HG02623 (cell line): Measurements from ENCODE around the gene CEP164.
"Not testable (repeated sequence)": the region's sequence is repeated elsewhere in the genome, so short reads cannot be mapped to it uniquely, and the experiment has no call there.

Experiments
- ATAC-seq: cut with Tn5 transposase; IDR thresholded peaks from one replicate; pipeline ENCODE4 v1.9.1; 2021; ENCODE audit warnings: moderate library complexity; ENCODE audit not compliant: unreplicated experiment

The CEP164 gene

DNA sequence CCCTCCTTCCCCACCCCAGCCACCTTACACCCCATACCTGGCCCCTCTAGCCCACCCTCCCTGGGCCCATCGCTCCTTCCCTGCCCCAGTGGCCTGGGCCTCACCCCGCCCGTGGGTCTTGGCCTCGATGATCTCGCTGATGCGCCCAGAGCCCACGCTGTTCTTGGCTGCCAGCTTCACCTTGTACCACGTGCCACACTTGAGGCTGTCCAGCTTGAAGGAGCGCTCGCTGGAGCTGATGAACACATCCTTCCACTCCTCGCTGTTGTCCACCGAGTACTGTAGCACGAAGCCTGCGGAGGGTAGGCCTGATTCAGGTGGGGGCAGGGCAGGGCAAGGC is 110.1 kb downstream of the CEP164 start:
- ATAC-seq: no peak

DNA sequence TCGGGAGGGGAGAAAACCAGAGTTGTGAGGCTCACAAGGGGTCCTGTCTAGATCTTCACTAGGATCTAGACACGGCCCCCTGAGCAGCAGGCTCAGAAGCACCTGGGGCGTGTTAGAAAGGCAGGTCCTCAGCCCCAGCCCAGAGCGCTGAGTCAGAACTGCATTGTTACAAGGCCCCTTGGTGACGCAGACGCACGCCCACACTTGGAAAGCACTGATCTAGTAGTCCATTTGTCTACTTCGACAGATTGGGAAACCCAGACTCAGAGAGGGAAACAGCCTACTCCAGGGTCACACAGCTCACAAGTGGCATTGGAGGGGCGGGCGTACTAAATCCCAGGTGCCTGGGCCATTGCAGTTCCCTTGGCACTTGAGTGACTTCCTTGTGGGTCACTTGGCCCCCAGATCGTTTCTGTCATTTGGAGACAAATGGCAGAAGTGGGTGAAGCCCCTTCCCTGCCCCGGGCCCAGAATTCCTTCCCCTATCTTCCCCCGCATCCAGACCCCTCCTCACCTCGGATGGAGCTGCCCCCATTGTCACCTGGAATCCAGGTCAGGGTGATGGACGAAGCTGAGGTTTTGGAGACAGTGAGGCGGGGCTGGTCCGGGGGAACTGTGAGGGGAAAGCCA is 110.8 kb downstream of the CEP164 start:
- ATAC-seq: no peak

DNA sequence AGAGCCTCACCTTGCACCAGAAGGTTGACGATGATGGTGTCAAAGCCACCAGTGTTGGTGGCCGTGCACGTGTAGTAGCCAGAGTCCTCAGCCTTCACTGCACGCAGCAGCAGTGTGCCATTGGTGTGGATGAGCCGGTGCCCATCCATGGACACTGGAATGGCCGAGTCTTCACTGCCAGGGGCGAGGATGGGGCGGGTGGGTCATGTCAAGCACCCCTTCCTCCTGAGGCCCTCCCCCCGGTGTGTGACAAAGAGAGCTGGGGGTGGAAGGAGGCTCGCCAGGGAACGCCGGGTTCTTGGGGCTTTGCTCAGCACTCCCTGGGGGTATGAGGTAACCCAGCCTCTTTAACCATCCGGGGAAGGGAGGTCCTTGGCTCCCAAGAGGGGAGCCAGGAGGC is 111.6 kb downstream of the CEP164 start:
- no peak for ATAC-seq

DNA sequence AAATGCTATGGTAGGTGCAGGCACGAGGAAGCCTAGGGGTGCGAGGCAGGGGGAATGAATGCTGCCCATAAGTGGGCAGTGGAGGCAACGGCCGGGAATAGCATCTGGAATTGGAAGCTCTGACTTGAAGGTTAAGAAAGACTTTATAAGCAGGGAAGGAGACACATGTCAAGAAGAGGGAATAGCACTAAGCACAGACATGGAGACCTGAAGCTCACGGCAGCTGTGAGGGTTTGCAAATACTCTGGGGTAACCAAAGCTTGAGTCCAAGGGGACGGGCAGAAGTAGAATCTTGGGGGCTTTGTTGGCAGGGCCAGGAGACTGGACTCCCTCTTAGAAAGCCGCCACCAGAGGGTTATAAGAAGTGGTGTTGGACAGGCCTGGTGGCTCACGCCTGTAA is 112.6 kb downstream of the CEP164 start:
- ATAC-seq: no peak

DNA sequence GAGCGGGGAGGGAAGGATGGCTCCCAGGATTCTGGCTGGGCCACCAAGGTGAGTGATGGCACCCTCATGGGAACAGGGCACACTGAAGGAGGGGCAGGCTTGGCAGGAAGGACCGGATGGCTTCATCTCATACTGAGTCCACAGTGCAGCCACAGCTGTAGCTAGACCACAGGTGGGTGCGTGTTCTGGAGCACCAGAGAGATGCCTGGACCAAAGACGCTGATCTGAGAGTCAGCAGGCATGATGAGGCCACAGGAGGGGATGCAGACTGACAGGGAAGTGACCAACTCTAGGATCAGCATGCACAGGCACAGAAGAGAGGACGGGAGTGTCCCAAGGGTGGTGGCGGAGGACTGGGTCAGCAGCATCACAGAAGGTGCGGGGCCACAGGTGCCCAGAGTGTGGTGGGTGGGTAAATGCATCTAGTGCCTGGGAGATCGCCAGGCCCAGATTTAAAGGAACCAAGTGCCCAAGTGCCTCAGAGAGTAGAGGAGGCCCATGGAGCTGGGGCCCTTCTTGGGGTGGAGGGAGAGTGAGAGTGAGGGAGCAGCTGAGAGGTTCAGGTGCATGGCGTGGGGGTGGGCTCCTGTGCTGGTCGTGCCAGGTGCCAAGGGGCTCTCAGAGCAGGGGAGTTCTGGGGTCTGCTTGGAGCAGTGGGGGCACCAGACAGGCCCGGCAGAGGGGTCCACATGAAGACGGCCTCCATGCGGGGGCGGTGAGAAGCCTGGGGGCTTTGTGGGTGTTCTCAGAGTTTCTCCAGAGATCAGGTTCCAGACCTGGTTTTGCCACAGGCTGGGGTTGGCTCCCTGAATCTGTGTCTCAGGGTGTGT is 113.7 kb downstream of the CEP164 start:
- no peak for ATAC-seq

DNA sequence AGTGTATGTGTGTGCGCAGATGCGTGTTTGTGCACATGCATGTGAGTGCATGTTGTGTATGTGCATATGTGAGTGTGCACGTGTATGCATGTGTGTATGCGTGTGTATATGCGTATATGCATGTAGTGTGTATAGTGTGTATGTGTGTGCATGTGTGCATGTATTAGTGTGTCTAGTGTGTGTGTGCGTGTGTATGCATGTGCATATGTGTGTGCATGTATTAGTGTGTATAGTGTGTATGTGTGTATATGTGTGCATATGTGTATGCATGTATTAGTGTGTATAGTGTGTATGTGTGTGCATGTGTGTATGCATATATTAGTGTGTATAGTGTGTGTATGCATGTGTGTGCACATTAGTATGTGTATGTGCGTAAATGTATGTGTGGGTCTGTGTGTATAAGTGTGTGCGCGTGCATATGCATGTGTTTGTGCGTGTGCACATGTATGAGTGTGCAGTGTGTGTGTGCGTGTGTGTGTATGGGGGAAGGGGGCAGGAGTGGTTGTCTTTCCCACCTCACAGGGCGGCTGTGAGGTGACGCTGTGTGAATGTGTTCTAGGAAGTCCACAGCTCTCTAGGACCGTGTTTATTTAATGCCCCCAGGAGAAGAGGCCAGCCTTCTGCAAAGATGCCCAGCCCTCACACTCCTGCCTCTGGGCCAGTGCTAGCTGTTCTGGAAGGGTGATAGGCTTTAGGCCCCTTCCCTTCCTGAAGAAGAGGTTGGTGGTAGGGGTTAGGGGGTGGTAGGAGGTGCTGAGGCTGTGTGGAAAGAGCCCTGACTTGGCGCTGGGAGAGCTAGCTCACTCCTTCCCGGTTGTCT is 114.6 kb downstream of the CEP164 start:
- no peak for ATAC-seq

DNA sequence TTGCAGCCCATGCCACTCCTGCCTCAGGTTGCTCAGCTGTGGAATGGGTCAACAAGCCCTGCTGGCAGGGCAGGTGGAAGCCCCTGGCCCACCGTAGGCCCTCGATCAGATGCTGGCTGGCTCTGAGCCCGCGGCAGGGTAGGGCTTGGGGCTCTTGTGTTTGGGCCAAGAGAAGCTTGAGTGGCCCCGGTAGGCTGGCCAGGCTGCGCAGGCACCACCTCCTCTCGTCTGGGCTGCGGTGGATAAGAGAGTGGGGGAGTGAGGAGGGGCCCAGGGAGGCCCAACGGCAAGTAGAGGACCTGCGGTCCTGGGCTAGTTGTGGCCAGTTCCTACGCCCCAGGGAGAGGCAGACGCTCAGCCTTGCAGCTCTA is 115.2 kb downstream of the CEP164 start:
- no peak for ATAC-seq

DNA sequence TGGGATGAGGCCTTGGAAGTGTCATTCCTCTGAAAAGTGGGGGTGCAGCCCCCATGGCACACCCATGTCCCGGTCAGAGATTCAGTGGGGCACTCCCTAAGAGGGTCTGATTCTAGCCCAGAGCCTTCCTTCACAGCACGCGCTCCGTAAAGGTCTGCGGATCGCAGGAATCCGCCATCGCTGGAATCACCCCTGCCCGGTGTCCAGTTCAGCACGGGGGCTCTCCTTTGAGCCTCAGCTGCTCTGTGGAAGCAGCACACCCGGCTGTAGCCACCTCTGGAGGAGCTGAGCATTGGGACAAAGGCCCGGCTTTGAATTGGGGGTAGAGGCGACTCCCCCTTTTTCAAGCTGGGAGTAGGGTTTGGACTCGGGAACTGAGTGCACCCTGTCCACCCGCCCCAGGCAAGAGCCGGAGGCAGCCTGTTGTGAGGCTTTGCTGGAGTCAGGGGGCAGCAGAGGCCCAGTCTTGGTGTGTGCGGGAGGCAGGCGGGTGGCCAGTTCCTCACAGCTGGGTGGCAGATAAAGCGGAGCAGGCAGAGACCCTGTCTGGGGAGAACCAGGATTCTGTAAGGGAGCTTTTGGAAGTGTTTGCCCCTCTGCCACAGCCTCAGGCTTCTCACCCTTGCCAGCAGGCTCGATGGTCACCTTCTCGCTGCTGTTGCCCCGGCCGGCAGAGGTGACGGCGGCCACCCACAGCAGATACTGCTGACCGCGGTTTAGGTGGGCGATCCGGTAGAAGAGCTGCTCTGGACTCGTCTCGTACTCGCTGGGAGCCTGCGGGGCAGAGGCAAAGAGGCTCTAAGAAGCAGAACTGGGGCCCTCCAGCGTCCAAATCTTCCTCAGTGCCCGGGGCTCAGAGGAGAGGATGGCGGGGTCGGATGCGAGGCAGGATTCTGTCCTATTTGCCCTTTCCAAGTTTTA is 115.9 kb downstream of the CEP164 start:
- ATAC-seq: no peak

DNA sequence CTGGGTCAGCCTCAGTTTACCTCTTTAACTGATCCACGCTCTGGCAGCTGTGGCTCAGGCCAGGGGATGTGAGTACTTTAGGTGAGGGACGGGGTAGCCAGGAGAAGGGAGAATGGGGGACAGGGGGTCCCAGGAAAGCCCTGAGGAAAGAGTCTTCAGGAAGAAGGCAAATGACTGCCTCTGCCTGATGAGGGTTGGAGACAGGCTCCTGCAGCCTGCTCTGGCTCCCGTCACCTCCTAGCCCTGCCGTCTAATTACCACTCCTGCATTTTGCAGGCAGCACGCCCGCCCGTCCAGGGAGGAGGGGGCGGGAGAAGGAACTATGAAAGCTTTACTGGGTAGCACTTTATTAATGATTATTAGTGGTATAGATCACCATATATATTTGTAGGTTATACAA is 116.6 kb downstream of the CEP164 start:
- no peak for ATAC-seq

DNA sequence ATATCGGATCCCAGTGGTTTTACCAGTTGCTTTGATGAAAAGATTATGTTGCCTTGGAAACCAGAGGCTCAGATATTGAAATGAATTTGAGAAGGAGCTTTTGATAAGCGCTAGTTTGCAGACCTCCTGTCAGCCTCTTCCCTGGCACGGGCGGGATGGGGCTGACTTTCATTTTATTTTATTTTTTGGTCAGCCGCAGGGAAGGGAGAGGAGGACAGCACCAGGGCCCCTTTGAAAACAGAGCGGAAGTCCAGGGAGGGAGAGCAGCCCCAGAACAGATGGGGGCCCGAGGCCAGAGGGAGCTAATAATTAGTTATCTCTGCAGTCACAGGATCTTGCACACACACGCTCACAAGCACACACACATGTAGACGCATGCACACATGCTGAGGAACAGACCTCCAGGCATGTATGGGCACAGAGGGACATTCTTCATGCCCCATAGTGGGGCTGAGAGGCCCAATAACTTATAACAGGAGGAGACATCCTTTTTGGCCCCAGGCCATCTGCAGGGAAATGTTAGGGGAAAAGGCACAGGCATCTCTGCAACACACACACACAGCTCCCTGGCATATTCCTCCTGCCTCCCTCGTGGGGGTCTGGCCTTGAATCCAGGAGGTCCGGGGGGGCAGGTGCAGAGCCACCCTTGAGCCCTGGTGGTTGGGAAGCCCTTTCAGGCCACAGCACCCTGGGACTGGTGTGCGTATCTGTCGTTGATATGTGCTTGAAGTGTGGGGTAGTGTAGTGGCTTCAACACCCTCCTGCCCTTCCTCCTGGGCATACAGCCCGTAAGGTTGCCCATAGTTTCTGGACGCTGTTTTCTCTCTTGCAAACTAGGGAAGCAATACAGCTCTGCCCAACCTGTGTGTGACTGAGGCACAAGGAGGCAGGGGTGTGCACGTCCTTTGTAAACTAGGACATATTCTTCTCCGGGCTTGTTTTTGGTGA is 117.3 kb downstream of the CEP164 start:
- no peak for ATAC-seq

DNA sequence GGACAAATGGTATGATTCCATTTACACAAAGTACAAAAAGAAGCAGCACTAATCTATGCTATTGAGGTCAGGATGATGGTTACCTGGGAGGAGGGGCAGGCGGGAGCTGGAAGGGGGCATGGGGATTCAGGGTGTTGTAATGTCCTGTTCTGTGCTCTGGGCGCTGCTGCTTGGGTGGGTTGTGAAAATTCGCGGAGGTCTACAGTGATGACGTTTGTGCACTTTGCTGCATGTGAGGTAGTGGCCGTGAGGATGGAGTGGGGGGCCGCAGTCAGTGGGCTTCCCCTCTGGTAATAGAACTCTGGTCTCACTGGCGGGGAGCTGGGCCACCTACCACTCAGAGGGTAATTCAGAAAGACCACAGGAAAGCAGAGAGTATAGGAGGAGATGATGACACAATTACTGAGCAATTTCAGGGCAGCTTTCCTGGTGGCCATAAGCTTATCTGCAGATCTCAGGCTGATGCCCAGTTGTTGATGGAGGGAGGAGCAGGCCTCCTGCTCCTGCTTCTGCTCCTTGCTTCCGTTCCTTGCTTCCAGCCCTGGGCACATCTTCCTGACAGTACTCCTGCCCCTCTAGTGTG is 121.5 kb downstream of the CEP164 start:
- no peak for ATAC-seq

DNA sequence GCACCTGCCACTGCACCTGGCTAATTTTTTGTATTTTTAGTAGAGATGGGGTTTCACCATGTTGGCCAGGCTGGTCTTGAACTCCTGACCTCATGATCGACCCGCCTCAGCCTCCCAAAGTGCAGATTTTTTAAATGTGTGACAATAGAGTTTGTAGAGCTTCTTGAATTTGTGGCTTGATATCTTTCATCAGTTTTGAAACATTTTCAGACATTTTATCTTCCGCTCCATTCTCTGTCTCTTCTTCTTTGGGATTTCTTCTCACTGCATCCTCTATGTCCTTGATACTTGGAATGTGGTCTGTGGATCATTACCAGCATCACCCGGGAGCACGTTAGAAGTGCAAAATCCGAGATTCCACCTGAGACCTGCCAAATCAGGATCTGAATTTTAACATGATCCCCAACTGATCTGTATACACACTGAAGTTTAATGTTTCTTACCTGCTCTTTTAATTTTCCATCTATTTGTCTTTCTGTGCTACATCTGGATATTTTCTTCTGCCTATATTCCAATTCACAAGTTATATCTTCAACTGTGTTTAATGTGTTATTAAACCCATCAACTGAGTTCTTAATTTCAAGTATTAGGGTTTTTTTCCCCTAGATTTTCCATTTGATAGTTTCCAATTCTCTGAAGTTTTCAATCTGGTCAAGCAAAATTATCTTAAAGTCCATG is 126.4 kb downstream of the CEP164 start:
- no peak for ATAC-seq

DNA sequence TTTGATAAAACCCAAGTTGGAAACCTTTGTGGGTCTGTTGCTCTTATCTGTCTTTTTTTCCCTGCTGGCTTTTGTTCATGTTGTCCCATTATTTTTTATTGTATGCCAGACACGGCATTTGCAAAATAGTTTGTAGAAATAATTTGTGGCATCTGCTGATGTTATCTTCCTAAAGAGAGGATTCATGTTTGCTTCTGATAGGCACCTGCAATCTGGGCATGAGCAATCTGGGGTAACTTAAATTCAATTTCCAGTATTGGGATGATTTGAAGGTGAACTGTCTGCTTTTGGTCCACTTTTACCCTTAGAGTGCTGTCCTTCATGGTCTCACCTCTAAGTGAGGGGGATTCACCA is 126.9 kb downstream of the CEP164 start:
- ATAC-seq: no peak

DNA sequence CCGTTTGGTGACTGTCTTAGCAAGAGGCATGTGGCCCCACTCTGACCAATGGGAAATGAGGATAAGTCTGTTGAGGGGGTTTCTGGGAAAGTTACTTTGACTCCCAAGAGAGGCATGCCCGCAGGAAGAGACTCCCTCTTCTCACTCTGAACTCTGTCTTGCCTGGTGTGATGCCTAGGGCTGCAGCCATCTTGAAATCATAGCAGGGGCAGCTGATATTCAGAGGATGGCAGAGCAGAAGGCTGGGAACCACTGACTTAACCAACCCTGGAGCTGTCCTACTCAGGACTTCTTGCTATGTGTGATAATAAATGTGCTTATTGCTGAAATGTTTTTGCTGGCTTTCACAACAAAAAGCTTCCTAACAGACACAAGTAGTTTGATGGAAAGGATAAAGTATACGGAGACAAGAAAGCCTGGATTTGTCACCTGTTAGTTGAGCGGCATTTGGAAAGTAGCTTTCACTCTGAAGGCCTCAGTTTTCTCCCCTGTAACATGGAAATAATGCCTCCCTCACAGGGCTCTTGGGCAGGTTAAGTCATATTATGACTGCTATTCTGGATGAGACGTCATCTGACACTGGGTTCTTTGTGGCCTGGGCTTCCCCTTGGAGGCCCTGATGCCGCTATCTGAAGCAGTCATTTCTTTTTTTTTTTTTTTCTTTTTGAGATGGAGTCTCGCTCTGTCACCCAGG is 128.5 kb downstream of the CEP164 start:
- ATAC-seq: peak; percentile 60

DNA sequence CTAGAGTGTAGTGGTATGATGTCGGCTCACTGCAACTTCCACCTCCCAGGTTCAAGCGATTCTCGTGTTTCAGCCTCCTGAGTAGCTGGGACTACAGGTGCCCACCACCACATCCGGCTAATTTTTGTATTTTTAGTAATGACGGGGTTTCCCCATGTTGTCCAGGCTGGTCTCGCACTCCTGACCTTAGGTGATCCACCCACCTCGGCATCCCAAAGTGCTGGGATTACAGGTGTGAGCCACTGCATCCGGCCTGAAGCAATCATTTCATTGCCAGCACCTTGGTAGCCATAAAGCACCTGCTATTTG is 129.0 kb downstream of the CEP164 start:
- ATAC-seq: not testable (repeated sequence)

DNA sequence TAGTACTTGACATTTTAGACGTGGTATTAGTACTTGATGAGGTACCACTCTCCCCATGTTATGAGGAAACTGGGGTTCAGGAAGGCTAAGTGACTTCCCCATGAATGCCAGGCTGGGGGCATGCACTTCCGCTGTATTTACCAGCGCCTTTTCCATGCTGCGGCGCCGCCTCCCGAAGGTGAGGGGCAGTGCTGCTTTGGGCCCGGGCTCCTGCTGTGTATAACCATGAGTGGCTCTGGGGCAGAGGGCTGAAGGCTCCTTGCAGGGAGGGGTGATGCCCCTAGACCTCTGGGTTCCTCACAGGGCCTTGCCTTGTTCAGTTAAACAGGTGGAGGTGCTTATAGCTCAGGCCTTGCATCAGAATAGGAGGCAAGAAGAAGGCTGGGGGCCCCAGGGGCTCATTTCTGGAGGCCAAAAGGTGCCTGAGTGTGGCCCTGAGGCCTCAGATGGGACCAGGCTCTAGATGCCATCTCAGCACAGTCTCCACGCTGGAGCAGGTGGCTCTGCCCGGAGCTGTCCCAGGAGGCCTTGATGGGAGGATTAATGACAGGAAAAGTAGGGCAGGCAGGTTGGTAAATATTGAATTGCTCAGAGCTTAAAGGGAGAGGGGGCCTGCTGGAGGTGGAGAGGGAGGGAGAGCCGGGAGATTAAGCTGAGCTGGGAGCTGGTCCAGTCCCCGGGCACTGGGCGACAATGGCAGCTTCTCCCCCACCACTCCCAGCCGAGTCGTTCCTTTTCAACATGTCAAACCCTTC is 129.6 kb downstream of the CEP164 start:
- ATAC-seq: no peak

DNA sequence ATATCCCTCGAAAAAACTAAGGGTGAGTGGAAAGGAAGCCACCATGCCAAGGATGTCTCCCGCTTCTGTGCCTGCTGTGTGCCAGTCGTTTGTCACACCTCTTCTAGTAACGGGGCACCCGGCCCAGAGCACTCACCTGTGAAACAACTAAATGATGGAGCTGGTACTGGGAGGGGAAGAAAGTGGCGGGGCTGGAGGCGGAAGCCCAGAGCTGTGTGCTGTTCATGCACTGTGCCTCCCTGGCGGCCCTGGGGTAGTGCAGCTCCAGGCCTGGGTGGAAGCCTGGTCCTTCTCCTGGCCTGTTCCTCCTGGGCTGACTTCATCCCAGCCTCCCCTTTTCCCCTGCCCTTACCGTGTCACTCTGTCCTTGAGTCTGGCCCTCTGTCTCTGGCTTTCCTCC is 130.2 kb downstream of the CEP164 start:
- ATAC-seq: no peak
